ENCODE results near the gene CARS1. TPM values are rescaled to one million over a fixed set of nuclear protein-coding genes. Genes with fewer than 3 reads are reported as not detected.

The CARS1 gene
- total RNA-seq, 1 donor from 2014 or later = 47.6 TPM

DNA sequence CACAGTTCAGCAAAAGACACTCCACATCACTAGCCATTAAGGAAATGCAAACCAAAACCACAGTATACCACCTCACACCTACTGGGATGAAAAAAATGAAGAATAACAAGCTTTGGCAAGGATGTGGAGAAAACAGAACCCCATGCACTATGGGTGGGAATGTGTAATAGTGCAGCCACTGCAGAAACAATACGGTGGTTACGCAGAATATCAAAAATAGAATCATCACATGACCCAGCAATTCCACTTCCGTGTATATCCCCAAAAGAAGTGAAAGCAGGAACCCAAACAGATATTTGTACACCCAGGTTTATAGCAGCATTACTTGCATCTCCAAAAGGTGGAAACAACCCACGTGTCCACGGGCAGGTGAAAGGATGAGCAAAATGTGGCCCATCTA is 20.8 kb downstream of the CARS1 start:
- Mint-ChIP-seq H3K4me3 (ENCODE audit: unreplicated experiment) (peak overlapping the region; percentile 37), H3K9me3 (ENCODE audit: unreplicated experiment) (no peaks in the 10 kb centered on the region), H3K36me3 (ENCODE audit: low read depth, unreplicated experiment) (peaks cover 25% of the 10 kb centered on the region), H3K27me3 (ENCODE audit: unreplicated experiment) (no peaks in the 10 kb centered on the region), H3K27ac (ENCODE audit: unreplicated experiment) (no peak overlapping the region), H3K4me1 (ENCODE audit: unreplicated experiment) (peaks cover 9% of the 10 kb centered on the region)
- TF ChIP-seq, protein P1, sequence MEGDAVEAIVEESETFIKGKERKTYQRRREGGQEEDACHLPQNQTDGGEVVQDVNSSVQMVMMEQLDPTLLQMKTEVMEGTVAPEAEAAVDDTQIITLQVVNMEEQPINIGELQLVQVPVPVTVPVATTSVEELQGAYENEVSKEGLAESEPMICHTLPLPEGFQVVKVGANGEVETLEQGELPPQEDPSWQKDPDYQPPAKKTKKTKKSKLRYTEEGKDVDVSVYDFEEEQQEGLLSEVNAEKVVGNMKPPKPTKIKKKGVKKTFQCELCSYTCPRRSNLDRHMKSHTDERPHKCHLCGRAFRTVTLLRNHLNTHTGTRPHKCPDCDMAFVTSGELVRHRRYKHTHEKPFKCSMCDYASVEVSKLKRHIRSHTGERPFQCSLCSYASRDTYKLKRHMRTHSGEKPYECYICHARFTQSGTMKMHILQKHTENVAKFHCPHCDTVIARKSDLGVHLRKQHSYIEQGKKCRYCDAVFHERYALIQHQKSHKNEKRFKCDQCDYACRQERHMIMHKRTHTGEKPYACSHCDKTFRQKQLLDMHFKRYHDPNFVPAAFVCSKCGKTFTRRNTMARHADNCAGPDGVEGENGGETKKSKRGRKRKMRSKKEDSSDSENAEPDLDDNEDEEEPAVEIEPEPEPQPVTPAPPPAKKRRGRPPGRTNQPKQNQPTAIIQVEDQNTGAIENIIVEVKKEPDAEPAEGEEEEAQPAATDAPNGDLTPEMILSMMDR (IDR thresholded peaks at IDR 0.05; ENCODE audit: unreplicated experiment) = no peak
- no peak for DNase-seq (ENCODE audit: low spot score)

- Mint-ChIP-seq H3K9me3 (ENCODE audit: unreplicated experiment) (no peaks in the 10 kb centered on the region), H3K36me3 (ENCODE audit: low read depth, unreplicated experiment) (peaks cover 21% of the 10 kb centered on the region), H3K27ac (ENCODE audit: unreplicated experiment) (peak overlapping the region; percentile 2), H3K4me1 (ENCODE audit: unreplicated experiment) (peaks cover 20% of the 10 kb centered on the region), H3K4me3 (ENCODE audit: unreplicated experiment) (peak overlapping the region; percentile 34), H3K27me3 (ENCODE audit: unreplicated experiment) (no peaks in the 10 kb centered on the region)
- no peak for DNase-seq (ENCODE audit: low spot score)
- TF ChIP-seq, protein P1 (IDR thresholded peaks at IDR 0.05; ENCODE audit: unreplicated experiment) = no peak
Measured at GRCh38 chr11:3035333-3035732, 21.9 kb downstream of the CARS1 start.

DNA sequence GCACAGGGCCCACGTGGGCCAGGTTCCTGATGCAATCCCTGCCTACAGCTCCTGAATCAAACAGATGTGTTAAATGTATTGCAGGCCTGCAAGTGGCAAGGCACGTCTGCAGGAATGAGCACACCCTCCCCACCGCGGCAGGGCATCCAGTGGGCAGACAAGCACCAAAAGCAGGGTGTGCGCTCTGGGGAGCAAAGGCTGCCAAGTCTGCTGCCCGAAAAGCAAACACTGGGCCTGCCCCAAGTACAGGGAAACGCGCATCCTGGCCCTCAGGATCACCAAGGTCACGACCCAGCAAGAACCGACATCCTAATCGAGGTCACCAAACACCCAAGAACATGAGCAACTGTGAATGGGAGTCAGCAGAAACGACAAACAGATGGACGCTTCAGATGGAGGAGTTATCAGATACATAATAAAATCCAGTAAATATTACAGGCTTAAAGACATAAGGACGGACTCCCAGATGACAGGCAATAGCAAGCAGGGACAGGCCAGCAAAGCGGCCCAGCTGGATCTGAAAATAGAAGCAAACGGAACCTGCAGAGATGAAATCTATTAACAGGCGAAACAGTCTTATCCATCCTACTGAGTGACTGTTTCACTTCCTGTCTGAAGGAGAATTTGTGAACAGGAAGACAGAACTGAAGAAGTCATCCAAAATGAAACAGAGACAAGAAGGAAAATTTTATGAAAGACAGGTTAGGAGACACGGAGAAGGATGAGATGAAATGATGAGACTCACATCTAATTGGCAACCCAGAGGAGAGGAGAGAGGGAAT is 26.7 kb downstream of the CARS1 start:
- Mint-ChIP-seq H3K27ac (ENCODE audit: unreplicated experiment) (no peak overlapping the region), H3K27me3 (ENCODE audit: unreplicated experiment) (peaks cover 2% of the 10 kb centered on the region), H3K4me1 (ENCODE audit: unreplicated experiment) (peaks cover 22% of the 10 kb centered on the region), H3K9me3 (ENCODE audit: unreplicated experiment) (no peaks in the 10 kb centered on the region), H3K36me3 (ENCODE audit: low read depth, unreplicated experiment) (peaks cover 30% of the 10 kb centered on the region), H3K4me3 (ENCODE audit: unreplicated experiment) (peak overlapping the region; percentile 0)
- TF ChIP-seq, protein P1 (IDR thresholded peaks at IDR 0.05; ENCODE audit: unreplicated experiment) = no peak
- no peak for DNase-seq (ENCODE audit: low spot score)

GRCh38 chr11:3028813-3029212 is 28.4 kb downstream of the CARS1 start:
- TF ChIP-seq, protein P1 (IDR thresholded peaks at IDR 0.05; ENCODE audit: unreplicated experiment) = no peak
- Mint-ChIP-seq H3K36me3 (ENCODE audit: low read depth, unreplicated experiment) (peaks cover 26% of the 10 kb centered on the region), H3K4me1 (ENCODE audit: unreplicated experiment) (peaks cover 22% of the 10 kb centered on the region), H3K4me3 (ENCODE audit: unreplicated experiment) (peak overlapping the region; percentile 63), H3K9me3 (ENCODE audit: unreplicated experiment) (no peaks in the 10 kb centered on the region), H3K27ac (ENCODE audit: unreplicated experiment) (peak overlapping the region; percentile 2), H3K27me3 (ENCODE audit: unreplicated experiment) (peaks cover 4% of the 10 kb centered on the region)
- no peak for DNase-seq (ENCODE audit: low spot score)

DNA sequence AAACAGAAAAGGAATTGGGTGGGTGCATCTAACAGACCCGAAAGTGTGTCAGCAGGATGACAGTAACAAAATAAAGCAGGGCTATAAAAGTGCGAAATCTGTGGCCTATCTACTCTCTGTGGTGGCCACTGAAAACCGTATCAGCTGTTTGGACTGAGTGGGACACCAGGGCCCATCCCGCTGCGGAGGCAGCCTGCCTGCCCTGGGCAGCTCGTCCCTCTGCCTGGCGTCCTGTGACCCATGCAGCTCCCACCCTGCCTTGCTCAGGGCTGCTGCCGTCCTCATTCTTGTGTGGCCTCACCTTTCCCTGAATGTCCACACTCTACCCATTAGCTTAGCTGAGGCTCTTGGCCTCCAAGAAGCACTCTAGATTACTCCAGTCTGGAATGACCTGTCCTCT is 30.4 kb downstream of the CARS1 start:
- peaks cover 22% of the 10 kb centered on the region for H3K36me3 Mint-ChIP-seq (ENCODE audit: low read depth, unreplicated experiment)
- peaks cover 28% of the 10 kb centered on the region for H3K4me1 Mint-ChIP-seq (ENCODE audit: unreplicated experiment)
- H3K27me3 Mint-ChIP-seq (ENCODE audit: unreplicated experiment) = peaks cover 9% of the 10 kb centered on the region
- DNase-seq (ENCODE audit: low spot score) = no peak
- TF ChIP-seq, protein P1 (IDR thresholded peaks at IDR 0.05; ENCODE audit: unreplicated experiment) = no peak
- H3K27ac Mint-ChIP-seq (ENCODE audit: unreplicated experiment) = no peak overlapping the region
- H3K9me3 Mint-ChIP-seq (ENCODE audit: unreplicated experiment) = no peaks in the 10 kb centered on the region
- H3K4me3 Mint-ChIP-seq (ENCODE audit: unreplicated experiment) = no peak overlapping the region
